ENCODE results near the gene LEF1. TPM values are rescaled to one million over a fixed set of nuclear protein-coding genes. Genes with fewer than 3 reads are reported as not detected.

Gene LEF1
- total and polyA plus RNA-seq, 8 donors = 0.81 to 11.0 (median 3.0) TPM; not detected in 2

- Histone ChIP-seq H3K4me1 (no peaks in the 10 kb centered on the region), H3K4me3 (no peak overlapping the region), H3K9me3 (no peaks in the 10 kb centered on the region), H3K27ac (peak overlapping the region in 1 of 5 donors; percentile 0), H3K27me3 (no peaks in the 10 kb centered on the region), H3K36me3 (peaks cover 15 to 58% (median 57%) of the 10 kb centered on the region in 4 donors)
- intact Hi-C loops (cut with DNase I; ENCODE audit: low total_unique reads) = no loop called here
- WGBS, 5 donors = 82 to 92% (median 84%) methylated on average over 6 of the region's 6 CpGs
- no peak for TF ChIP-seq EP300 (IDR thresholded peaks at IDR 0.05)
- no peak for TF ChIP-seq CTCF (IDR thresholded peaks at IDR 0.05)
- no peak for TF ChIP-seq POLR2AphosphoS5 (IDR thresholded peaks at IDR 0.05)
- TF ChIP-seq POLR2A (IDR thresholded peaks at IDR 0.05) = no peak
- DNase-seq = no peak
Observed at GRCh38 chr4:108035691-108036090, 133.0 kb downstream of the LEF1 start.

DNA sequence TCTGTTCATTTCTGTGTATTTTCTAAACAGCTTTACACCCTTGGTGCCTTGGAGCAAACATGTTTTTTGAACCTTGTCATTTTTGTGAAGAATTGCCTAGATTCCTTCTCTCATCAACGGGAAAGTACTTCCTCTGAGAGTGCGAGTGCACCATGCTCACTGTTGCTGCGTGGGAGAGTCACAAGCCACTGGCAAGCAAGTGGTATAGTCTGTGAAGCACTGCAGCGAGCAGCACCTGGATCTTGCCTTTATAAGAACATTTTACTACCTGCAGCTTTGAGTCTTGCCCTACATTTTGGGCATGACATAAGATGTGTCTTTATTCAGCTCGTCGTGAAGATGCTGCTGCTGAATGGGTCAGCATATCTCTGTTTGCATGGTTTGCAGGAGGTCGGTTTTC, 134.2 kb downstream of the LEF1 start:
- Histone ChIP-seq H3K27me3 (no peaks in the 10 kb centered on the region), H3K27ac (no peak overlapping the region), H3K4me1 (no peaks in the 10 kb centered on the region), H3K4me3 (no peak overlapping the region), H3K36me3 (peaks cover 15 to 68% (median 67%) of the 10 kb centered on the region in 4 donors), H3K9me3 (no peaks in the 10 kb centered on the region)
- 82 to 91% (median 86%) methylated on average over 7 of the region's 7 CpGs for WGBS, 5 donors
- no peak for DNase-seq
- intact Hi-C loops (cut with DNase I; ENCODE audit: low total_unique reads) = no loop called here
- TF ChIP-seq POLR2AphosphoS5 (IDR thresholded peaks at IDR 0.05) (no peak), EP300 (IDR thresholded peaks at IDR 0.05) (no peak), CTCF (IDR thresholded peaks at IDR 0.05) (no peak), POLR2A (IDR thresholded peaks at IDR 0.05) (no peak)

DNA sequence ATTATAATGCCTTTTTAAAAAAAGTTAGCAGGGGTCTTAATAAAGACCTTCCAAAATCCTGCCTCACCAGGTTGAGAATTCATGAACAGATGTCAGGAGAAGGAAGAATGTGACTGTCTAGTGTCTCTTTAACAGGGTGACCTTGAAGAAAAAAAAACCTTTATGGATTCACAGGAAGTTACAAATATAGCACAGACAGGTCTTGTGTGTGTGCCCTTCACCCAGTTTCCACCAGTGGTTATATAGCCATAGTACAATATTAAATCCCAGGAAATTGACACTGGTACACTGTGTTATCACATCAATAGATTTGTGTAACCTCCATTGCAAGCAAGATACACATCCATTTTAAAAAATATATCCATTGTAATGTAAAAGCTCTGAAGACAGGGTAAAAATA, 135.4 kb downstream of the LEF1 start:
- intact Hi-C loops (cut with DNase I; ENCODE audit: low total_unique reads) = no loop called here
- Histone ChIP-seq H3K36me3 (peaks cover 20 to 81% (median 80%) of the 10 kb centered on the region in 4 donors), H3K27ac (no peak overlapping the region), H3K4me1 (no peaks in the 10 kb centered on the region), H3K9me3 (no peaks in the 10 kb centered on the region), H3K4me3 (no peak overlapping the region), H3K27me3 (no peaks in the 10 kb centered on the region)
- no peak for TF ChIP-seq CTCF (IDR thresholded peaks at IDR 0.05)
- no peak for TF ChIP-seq POLR2AphosphoS5 (IDR thresholded peaks at IDR 0.05)
- TF ChIP-seq POLR2A (IDR thresholded peaks at IDR 0.05) = no peak
- no peak for TF ChIP-seq EP300 (IDR thresholded peaks at IDR 0.05)
- no peak for DNase-seq

DNA sequence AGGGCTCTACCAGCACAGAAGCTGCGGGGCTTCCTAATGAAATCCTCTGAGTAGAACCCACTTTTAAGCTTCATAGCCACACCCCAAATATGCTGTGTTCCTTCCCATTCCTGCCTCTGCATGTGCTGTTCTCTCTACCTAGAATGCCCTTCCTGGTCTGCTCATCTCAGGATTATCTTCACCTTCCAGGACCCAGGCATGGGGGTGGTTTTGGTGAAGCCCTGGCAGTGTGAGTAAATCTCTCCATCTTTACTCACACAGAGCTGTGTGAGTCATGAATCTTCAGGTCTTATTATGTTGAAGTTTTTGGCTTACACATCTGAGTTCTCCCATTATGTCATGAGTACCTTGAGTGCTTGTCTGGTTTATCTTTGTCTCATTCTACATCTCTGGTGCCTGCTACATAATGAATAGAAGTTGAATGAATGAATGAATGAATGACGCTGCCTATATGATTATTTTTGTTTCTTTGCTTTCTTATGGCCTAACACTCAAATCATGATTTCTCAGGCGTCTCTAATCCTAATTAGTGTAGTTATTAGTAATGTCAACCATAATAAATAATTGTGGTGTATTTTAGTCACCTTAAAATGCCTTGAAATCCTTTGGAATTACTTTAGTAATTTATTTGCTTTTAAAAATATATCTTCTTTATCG, 137.2 kb downstream of the LEF1 start:
- Histone ChIP-seq H3K27me3 (no peaks in the 10 kb centered on the region), H3K9me3 (no peaks in the 10 kb centered on the region), H3K27ac (no peak overlapping the region), H3K4me3 (no peak overlapping the region), H3K36me3 (peaks cover 28 to 99% (median 96%) of the 10 kb centered on the region in 4 donors), H3K4me1 (no peaks in the 10 kb centered on the region)
- WGBS, 5 donors = 96 to 98% (median 98%) methylated on average over 4 of the region's 4 CpGs
- intact Hi-C loops (cut with DNase I; ENCODE audit: low total_unique reads) = no loop called here
- no peak for DNase-seq
- TF ChIP-seq POLR2A (IDR thresholded peaks at IDR 0.05) (no peak), POLR2AphosphoS5 (IDR thresholded peaks at IDR 0.05) (no peak), EP300 (IDR thresholded peaks at IDR 0.05) (no peak), CTCF (IDR thresholded peaks at IDR 0.05) (no peak)

Data from stomach (tissue), 9 donors.